MM.1S (cell line): ENCODE results near the gene SLC45A3.

Source experiments
- CTCF ChIP-seq: fragments of 300-600 bp; sonication (generic); IDR thresholded peaks from 2 replicates; pipeline ENCODE4 v1.5.1; 2016; ENCODE audit warnings: antibody characterized with exemption, low read length, mixed read lengths
- EZH2 ChIP-seq: fragments of 300-600 bp; sonication (generic); optimal IDR thresholded peaks from 2 replicates; pipeline ENCODE3; 2017; ENCODE audit warnings: low read depth, mild to moderate bottlenecking, antibody characterized with exemption, low read length, mixed read lengths
- EZH2phosphoT487 ChIP-seq: fragments of 300-600 bp; sonication (generic); IDR thresholded peaks from 2 replicates; pipeline ENCODE4 v1.6.1; 2018; ENCODE audit warnings: antibody characterized with exemption, low read length

GRCh38 chr1:205633421-205633976 is 46.8 kb downstream of the SLC45A3 start:
- TF ChIP-seq CTCF (no peak), EZH2 (no peak), EZH2phosphoT487 (no peak)
